GOT3 (cell line): Measurements from ENCODE around the gene RTF1.
"Not testable (repeated sequence)": the region's sequence is repeated elsewhere in the genome, so short reads cannot be mapped to it uniquely, and the experiment has no call there.

Source experiments
- DNase-seq: peaks from one replicate; lab custom pipeline; 2025; ENCODE audit warnings: mixed read lengths; lab: John Stamatoyannopoulos, UW

The RTF1 gene

GRCh38 chr15:41416742-41417417 lies at the start of gene RTF1:
Gene RTF1, plus strand, starts transcription at chr15:41417095. Its CDS starts 21 bp downstream, at chr15:41417116.
- DNase-seq, result peak; percentile 82

- DNase-seq, result no peak
Measured at GRCh38 chr15:41367418-41367817, 49.5 kb upstream of the RTF1 start.

GRCh38 chr15:41377978-41378377 lies 38.9 kb upstream of the RTF1 start:
- DNase-seq, result no peak

- not testable (repeated sequence) for DNase-seq
Measured at GRCh38 chr15:41383974-41384749, 32.7 kb upstream of the RTF1 start.

GRCh38 chr15:41387646-41388045 lies 29.2 kb upstream of the RTF1 start:
- no peak for DNase-seq

GRCh38 chr15:41392659-41393058 lies 24.2 kb upstream of the RTF1 start:
- DNase-seq, result no peak

- DNase-seq, result no peak
Measured at GRCh38 chr15:41394924-41395323, 22.0 kb upstream of the RTF1 start.

GRCh38 chr15:41396111-41396510 lies 20.8 kb upstream of the RTF1 start:
- no peak for DNase-seq

GRCh38 chr15:41401904-41402267 lies 15.0 kb upstream of the RTF1 start:
- DNase-seq, result no peak

GRCh38 chr15:41407341-41407740 lies 9.6 kb upstream of the RTF1 start:
- no peak for DNase-seq

- no peak for DNase-seq
Measured at GRCh38 chr15:41408234-41408641, 8.7 kb upstream of the RTF1 start.

- no peak for DNase-seq
Measured at GRCh38 chr15:41411031-41411430, 5.9 kb upstream of the RTF1 start.

GRCh38 chr15:41411441-41411840 lies 5.5 kb upstream of the RTF1 start:
- no peak for DNase-seq

GRCh38 chr15:41416128-41416741 lies 660 bp upstream of the RTF1 start:
- no peak for DNase-seq

GRCh38 chr15:41417418-41418195 lies 712 bp downstream of the RTF1 start:
- DNase-seq, result no peak

GRCh38 chr15:41423979-41424659 lies 7.2 kb downstream of the RTF1 start:
- DNase-seq, result no peak

GRCh38 chr15:41424809-41425208 lies 7.9 kb downstream of the RTF1 start:
- no peak for DNase-seq

- not testable (repeated sequence) for DNase-seq
Measured at GRCh38 chr15:41425907-41426306, 9.0 kb downstream of the RTF1 start.

- DNase-seq, result no peak
Measured at GRCh38 chr15:41429003-41429890, 12.4 kb downstream of the RTF1 start.

GRCh38 chr15:41435037-41435786 lies 18.3 kb downstream of the RTF1 start:
- DNase-seq, result no peak
